VCaP (cell line): Measurements from ENCODE around the gene ATF3.

Experiments
- H3K27ac ChIP-seq: fragments of 450-650 bp; 2 replicates; pipeline ENCODE4 v1.5.1; 2017
- TF ChIP-seq, protein P1 (sequence below): fragments of 450-650 bp; conservative IDR thresholded peaks from 2 replicates; pipeline ENCODE4 v1.5.1; 2017; ENCODE audit warnings: mild to moderate bottlenecking, moderate library complexity

Gene ATF3

DNA sequence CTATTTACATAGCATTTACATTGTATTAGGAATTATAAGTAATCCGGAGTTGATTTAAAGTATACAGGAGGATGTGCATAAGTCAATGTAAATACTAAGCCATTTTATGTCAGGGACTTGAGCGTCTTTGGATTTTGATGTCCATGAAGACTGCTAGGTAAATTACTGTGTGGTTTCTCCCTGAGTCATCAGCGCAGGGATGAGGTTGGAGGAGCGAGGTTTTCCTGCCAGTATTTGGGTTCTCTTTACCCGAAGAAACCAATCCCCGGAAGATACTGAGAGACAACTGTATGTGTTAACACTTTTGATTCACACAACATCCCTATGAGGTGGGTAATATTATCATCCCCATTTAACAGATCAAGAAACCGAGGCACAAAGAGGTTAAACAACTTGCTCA lies 61.7 kb downstream of the ATF3 start:
- TF ChIP-seq, protein P1, sequence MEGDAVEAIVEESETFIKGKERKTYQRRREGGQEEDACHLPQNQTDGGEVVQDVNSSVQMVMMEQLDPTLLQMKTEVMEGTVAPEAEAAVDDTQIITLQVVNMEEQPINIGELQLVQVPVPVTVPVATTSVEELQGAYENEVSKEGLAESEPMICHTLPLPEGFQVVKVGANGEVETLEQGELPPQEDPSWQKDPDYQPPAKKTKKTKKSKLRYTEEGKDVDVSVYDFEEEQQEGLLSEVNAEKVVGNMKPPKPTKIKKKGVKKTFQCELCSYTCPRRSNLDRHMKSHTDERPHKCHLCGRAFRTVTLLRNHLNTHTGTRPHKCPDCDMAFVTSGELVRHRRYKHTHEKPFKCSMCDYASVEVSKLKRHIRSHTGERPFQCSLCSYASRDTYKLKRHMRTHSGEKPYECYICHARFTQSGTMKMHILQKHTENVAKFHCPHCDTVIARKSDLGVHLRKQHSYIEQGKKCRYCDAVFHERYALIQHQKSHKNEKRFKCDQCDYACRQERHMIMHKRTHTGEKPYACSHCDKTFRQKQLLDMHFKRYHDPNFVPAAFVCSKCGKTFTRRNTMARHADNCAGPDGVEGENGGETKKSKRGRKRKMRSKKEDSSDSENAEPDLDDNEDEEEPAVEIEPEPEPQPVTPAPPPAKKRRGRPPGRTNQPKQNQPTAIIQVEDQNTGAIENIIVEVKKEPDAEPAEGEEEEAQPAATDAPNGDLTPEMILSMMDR, result no peak
- H3K27ac ChIP-seq, result no peak overlapping the region
